HG02623 (cell line): ENCODE measurements around the gene MCRIP2.
A peak's percentile ranks its signal among the peaks of the same experiment; 100 is the strongest.

Experiments used
- ATAC-seq: cut with Tn5 transposase; IDR thresholded peaks from one replicate; pipeline ENCODE4 v1.9.1; 2021; ENCODE audit warnings: moderate library complexity; ENCODE audit not compliant: unreplicated experiment

Gene MCRIP2

GRCh38 chr16:631808-632358 is 9.7 kb upstream of the MCRIP2 start:
- ATAC-seq, result no peak

- no peak for ATAC-seq
Measured at GRCh38 chr16:632486-633335, 8.9 kb upstream of the MCRIP2 start.

DNA sequence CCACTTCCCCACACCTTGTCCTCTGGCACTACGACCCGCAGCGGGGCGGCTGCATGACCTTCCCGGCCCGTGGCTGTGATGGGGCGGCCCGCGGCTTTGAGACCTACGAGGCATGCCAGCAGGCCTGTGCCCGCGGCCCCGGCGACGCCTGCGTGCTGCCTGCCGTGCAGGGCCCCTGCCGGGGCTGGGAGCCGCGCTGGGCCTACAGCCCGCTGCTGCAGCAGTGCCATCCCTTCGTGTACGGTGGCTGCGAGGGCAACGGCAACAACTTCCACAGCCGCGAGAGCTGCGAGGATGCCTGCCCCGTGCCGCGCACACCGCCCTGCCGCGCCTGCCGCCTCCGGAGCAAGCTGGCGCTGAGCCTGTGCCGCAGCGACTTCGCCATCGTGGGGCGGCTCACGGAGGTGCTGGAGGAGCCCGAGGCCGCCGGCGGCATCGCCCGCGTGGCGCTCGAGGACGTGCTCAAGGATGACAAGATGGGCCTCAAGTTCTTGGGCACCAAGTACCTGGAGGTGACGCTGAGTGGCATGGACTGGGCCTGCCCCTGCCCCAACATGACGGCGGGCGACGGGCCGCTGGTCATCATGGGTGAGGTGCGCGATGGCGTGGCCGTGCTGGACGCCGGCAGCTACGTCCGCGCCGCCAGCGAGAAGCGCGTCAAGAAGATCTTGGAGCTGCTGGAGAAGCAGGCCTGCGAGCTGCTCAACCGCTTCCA is 8.1 kb upstream of the MCRIP2 start:
- no peak for ATAC-seq

DNA sequence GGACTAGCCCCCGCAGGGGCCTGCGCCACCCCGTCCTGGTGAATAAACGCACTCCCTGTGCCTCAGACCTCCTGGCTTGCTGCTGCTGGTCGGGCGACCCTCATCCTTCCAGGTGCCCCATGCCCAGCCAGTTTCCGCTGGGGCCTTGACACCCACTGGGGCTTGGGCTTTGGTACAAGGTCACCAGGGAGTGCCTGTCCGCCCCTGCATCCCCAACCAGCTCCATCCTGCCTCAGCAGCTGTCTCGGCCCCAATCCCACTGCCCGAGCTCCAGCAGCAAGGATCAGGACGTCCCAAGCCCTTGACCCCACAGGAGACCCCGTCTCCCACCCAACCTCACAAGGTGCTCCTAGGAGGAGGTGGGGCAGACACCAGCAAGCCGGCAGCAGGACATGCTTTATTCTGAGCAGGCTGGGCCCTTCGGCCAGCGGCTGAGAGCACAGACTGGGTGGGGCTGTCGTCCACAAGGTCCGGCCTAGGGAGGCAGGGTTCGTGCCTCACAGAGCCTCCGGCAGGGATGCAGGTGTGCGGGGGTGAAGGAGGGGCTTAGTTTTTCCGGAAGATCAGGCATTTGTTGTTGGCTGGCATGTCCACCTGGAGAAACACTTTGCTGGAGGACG is 7.5 kb upstream of the MCRIP2 start:
- no peak for ATAC-seq

DNA sequence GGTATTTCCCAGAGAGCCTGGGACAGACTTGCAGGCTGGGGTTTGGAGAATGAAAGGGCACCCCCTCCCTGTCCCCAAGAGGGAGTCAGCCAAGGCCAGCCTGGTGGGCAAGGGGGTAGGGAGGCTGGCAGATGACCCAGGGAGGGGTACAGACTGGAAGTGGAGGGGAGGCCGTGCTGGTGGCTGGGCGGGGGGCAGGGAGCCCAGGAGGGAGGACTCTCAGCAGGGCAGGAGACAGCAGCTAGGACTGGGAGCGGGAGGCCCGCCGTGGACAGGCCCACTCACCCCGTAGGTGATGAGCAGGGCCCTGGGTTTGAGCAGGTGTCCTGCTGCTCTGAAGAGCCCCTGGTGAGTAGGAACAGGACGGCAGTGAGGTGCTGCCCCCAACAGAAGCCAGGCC is 6.6 kb upstream of the MCRIP2 start:
- no peak for ATAC-seq

DNA sequence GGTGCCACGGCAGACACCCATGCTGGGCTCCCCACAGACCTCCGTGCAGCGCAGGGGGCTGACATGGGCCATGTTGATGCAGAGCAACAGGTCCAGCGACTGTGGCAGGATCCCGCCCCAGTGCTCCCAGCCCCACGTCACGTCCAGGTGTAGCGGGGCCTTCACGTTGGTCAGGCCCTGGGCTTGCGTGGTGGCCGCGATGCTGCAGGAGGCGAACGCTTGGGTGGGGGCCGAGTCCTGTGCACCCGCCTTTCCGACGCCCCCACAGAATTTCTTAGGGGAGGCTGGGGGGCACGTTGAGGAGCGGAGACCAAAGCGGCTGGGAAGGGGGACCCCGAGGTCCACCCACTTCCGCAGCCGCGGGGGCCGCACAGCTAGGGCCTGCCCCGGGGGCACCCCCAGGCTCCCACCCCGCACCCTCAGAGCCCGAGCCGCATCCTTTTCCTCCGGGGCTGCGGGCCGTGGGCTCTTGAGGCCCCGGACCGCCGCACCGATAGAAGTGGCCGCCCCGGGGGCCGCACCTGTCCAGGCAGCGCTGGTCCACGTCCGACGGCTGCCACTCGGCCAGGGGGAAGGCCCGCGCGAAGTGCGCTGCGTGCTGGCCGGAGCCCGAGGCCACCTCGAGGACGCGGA is 5.9 kb upstream of the MCRIP2 start:
- no peak for ATAC-seq

DNA sequence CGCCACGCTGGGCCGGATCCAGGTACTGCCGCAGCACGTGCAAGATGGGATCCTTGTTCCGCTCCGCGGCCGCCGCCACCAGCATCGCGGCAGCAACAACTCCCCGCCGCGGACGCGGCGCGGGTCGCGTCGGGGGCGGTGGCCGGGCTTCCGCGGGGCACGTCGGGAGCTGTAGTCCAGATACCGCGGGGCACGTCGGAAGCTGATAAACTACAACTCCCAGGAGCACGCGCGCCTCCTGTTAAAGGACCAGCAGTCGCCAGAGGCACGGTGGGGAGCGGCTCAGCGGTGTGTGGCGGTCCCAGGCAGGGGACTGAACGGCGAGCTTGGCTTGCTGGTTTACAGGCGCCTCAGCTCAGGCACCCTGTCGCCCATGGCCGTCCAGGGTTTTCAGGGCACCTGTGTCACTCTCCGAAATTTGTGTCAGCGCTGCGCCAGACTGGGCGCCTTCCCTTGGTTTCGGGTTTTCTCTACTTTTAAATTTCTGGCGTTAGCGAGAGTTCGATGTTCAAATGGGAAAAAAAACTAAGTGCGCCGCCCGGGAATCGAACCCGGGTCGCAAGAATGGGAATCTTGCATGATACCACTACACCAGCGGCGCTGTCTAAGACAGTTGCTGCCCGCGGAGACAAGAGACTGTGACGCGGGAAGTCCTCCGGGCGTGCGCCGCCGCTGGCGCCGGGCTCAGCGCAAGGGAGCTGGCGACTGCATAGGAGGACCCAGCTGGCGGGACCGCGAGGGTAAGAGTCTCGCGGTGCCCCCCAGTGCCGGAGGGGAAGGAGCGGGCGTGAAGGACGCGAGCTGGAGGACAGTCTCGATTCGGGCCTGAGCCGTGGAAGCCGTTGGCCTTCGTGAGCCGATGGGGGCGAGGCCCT is 5.2 kb upstream of the MCRIP2 start, which contains the start of gene METTL26:
METTL26 (minus strand) TSS at position 100 of the 875 bp plus-strand sequence; CDS start at position 85, 15 bp downstream.
- ATAC-seq, result peak; percentile 54

DNA sequence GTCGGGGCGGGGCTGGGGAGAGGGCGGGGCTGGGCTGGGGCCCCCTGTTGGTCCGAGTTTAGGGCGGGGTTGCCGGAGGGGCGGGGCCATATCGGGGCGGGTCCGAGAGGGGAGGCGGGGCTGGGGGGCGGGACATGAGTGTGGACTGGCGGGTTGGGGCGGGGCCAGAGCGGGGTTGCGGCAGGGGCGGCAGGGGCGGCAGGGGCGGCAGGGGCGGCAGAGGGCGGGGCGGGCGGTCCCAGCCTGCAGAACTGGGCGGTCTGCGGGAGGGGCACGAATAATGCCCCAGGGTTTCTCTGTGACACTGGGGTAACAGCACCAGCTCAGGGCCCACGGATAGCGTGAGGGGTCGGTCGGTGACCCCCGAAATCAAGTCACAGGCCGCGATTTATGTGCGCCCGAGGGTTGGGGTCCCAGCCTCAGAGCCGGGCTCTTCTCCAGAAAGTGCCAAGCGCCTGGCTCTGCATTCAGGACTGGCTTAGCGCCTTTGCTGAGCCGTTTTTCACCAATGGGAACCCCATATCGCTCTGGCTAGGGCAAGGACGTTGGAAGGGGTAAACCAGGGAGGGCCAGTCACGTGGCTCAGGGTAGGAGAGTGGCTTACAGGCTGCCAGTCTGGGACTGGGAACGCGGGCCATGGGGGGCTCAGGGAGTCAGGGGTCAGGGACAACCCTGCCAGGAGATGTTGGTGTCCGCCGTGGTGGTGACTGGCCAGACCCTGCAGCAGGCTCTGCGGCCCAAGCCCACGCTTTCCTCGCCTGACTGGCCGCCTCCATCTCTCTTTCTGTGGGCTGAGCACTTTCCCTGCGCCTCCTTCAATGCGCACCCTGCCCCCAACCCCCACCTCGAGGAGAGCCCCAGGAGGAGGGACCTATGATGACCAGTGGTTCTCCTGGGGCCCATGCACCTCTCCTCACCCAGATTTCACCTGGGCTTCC is 4.3 kb upstream of the MCRIP2 start:
- ATAC-seq, result no peak

- no peak for ATAC-seq
Measured at GRCh38 chr16:638034-638543, 3.5 kb upstream of the MCRIP2 start.

DNA sequence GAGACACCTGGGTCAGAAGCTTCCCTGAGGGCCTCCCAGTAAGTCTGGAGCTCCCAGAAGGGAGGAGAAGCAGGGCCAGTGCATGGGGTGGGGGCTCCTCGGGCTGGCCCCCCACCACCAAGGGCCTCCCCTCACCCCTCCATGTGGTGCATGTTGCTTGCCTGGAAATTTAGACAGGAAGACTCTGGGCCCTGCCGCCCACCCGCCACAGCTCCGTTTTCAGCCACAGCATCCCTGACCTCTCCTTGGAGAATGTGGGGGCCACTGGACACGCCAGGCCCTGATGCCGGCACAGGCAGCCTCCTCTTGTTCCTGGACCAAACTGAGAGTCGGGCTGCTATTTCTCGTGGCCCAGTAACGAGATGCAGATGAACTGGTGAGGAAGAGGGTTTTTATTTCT is 2.8 kb upstream of the MCRIP2 start:
- no peak for ATAC-seq

DNA sequence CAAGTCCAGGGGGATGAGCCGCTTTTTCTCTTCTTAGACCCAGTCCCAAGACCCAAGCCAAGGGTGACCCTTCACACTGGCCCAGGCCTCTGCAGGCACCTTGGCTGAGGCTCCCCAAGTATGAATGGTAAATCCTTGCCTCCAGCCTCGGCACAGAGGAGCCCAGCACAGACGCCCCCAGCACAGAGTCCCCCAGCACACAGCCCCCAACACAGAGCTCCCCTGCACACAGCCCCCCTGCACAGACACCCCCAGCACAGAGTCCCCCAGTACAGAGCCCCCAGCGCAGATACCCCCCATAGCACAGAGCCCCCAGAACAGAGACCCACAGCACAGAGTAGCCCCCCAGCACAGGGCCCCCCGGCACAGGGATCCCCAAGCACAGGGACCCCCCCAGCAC is 1.0 kb upstream of the MCRIP2 start:
- no peak for ATAC-seq

DNA sequence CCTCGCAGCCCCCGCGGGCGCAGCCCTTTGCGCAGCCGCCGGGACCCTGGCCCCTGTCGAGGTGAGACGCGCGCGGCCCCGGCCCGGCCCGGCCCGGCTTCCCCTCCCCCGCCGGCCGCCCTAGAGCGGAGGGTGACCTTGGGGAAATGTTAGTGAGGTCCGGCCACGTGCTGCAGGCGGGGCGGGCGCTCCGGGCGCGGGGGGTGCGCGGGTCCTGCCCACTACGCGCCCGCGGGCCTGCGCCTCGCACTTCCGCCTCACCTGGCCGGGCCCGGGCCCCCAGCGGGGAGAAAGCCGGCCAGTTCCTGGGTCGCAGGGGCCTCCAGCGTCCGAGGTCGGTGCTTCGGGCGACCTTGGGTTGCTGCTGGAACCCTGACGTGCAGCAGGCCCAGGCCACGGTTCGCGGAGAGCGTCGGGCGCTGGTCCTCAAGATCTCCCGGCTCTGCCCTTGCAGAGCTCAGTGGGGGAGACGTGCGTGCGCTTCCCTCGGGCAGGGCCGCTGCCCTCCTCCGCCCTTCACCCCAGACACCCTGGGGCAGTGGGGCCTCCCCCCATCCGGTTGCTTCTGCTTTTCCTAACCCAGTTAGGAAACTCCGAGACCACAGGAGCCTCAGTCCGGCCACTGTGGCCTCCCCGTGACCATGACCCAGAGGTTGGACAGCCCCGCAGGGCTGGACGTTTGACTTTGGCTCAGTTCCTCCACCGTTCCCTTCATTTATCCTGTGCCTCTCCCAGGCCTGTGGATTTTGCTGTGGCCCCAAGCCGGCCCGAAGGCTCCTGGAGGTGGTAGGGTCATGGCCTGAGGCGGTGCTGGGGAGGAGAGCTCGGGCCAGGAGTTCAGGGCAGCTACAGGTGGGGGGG is 791 bp downstream of the MCRIP2 start:
- peak; percentile 25 for ATAC-seq

- ATAC-seq, result no peak
Measured at GRCh38 chr16:643050-643368, 1.4 kb downstream of the MCRIP2 start.

DNA sequence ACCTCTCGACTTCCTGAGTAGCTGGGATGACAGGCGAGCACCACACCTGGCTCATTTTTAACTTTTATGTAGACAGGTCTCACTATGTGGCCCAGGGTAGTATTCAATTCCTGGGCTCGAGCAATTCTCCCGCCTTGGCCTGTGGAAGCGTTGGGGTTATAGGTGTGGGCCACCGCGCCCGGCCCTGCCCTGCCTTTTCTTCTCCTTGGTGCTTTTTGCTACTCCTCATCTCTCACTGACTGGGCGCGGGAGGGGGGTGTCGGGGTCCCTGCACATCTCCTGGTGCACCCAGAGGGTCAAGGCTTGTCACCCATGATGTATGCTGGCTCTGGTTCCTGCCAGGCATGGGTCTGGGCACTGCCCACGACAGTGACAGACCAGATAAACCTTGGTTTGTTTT is 2.9 kb downstream of the MCRIP2 start:
- ATAC-seq, result no peak

DNA sequence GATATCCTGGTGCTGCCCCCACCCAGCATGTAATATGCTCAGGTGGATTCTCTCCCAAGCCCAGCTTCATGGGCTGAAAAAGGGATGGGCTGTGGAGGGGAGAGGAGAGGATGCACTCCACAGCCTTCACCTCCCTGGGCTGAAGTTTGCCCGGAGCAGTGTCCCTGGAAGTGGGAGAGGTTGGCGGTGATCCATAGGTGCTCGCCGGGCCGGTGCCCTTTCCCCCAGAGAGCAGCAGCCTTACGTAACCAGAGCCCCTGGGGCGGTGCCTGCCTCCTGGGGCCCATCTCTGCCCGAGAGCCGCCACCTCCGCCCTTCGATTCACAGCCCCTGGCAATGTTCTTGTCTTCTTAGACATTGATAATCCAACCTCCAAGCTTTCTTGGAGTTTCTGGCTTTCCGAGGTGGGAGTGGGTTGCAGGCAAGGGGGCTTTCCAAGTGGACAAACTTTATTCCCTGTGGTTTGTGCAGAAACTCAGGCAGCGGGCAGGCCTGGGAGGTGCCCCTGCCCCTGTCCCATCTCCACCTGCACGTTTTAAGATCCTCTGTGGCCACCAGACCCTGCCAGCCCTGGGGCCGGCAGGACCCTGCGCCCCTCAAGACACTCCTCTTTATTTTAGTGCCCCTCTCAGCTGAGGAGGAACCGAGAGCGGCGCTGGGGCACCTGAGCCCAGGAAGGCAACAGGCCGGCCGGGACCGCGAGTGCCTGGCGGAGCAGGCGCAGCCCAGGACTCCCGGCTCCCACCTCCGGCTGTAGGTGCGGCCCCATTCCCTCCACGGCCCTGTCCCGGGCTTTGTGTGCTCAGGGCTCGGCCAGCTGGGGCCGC is 4.4 kb downstream of the MCRIP2 start:
- no peak for ATAC-seq

DNA sequence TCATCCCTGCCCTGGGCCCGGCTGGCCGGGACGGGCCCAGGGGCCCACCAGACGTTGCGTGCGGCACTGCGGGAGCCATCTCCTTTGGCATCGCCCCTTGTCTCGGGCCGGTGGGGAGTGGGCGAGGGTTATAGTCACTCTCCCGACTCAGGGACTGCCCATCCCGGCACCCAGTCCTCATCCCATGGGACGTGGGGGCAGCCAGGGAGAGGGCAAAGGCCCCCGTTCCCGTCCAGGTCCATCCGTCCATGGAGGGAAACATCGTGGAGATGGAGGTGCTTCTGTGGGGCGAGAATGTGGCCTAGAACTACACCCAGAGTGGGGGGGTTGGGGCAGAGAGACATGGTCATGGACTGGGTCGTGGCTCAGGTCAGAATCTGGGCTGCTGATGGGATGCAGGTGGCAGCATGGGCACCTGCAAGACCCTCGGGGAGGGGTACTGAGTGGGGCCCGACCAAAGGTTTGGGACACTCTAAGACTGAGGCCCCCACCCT is 5.1 kb downstream of the MCRIP2 start:
- no peak for ATAC-seq
